Peyer's patch (tissue), 4 donors: ENCODE measurements around the gene AHDC1. TPM values are rescaled to one million over a fixed set of nuclear protein-coding genes. Genes with fewer than 3 reads are reported as not detected.

ENCODE experiments used
- DNase-seq, 3 donors: peaks; one replicate each; pipeline ENCODE4 v3.0.0-alpha.2; 2017 to 2019
- H3K27ac ChIP-seq, 4 donors: fragments of 200-600 bp; sonication (generic); one replicate each; pipeline ENCODE4 v1.5.1; 2016 to 2019
- H3K27me3 ChIP-seq, 2 donors: fragments of 200-600 bp; sonication (generic); one replicate each; pipeline ENCODE4 v1.5.1; 2019
- H3K36me3 ChIP-seq, 3 donors: fragments of 200-600 bp; sonication (generic); one replicate each; pipeline ENCODE4 v1.5.1; 2016 to 2019
- H3K4me1 ChIP-seq, 4 donors: fragments of 200-600 bp; sonication (generic); one replicate each; pipeline ENCODE4 v1.5.1; 2016 to 2019
- H3K4me3 ChIP-seq, 4 donors: fragments of 200-600 bp; sonication (generic); 1 replicate in 3 of 4; 2 replicates in 1 of 4; pipeline ENCODE4 v1.5.1; 2016 to 2019; ENCODE audit warnings: mild to moderate bottlenecking in 1 of 4
- H3K9me3 ChIP-seq, 4 donors: fragments of 200-600 bp; sonication (generic); one replicate each; pipeline ENCODE4 v1.5.1; 2016 to 2019; ENCODE audit warnings: mild to moderate bottlenecking in 1 of 4
- CTCF ChIP-seq, 6 experiments: fragments of 450-650 bp in 4 of 6; fragments of 200-600 bp in 2 of 6; sonication (generic) in 1 of 6; IDR thresholded peaks; one replicate each; pipeline ENCODE4 v1.5.1; 2017 to 2019; ENCODE audit warnings: antibody characterized with exemption in 6 of 6, mild to moderate bottlenecking in 3 of 6, moderate library complexity in 1 of 6
- POLR2A ChIP-seq, 2 donors: fragments of 450-650 bp; IDR thresholded peaks; one replicate each; pipeline ENCODE4 v1.5.1; 2017; ENCODE audit warnings: antibody characterized with exemption in 2 of 2, mild to moderate bottlenecking in 2 of 2, moderate library complexity in 2 of 2
- total RNA-seq, 4 donors: library from RNA; depleted of rRNA; stranded (reverse); fragments of >200 nt; gene quantifications; one replicate each; pipeline ENCODE4 v1.1.0, GENCODE V29; 2016

AHDC1 gene
- total RNA-seq, 4 donors from 2014 or later: 7.0 to 21.5 (median 12.0) TPM

GRCh38 chr1:27574871-27575831 is 28.8 kb downstream of the AHDC1 start:
- Histone ChIP-seq H3K27me3 (no peaks in the 10 kb centered on the region), H3K27ac (peak overlapping the region; percentile 60 to 92 (median 75)), H3K4me3 (peak overlapping the region; percentile 37 to 57 (median 54)), H3K9me3 (no peaks in the 10 kb centered on the region), H3K36me3 (no peaks in the 10 kb centered on the region), H3K4me1 (peaks cover 0 to 68% (median 11%) of the 10 kb centered on the region in 4 donors)
- DNase-seq: peak in 2 of 3 donors; percentile 68 to 69
- peak in 1 of 6 experiments; percentile 5 for TF ChIP-seq CTCF (IDR thresholded peaks at IDR 0.05)
- TF ChIP-seq POLR2A (IDR thresholded peaks at IDR 0.05): no peak

DNA sequence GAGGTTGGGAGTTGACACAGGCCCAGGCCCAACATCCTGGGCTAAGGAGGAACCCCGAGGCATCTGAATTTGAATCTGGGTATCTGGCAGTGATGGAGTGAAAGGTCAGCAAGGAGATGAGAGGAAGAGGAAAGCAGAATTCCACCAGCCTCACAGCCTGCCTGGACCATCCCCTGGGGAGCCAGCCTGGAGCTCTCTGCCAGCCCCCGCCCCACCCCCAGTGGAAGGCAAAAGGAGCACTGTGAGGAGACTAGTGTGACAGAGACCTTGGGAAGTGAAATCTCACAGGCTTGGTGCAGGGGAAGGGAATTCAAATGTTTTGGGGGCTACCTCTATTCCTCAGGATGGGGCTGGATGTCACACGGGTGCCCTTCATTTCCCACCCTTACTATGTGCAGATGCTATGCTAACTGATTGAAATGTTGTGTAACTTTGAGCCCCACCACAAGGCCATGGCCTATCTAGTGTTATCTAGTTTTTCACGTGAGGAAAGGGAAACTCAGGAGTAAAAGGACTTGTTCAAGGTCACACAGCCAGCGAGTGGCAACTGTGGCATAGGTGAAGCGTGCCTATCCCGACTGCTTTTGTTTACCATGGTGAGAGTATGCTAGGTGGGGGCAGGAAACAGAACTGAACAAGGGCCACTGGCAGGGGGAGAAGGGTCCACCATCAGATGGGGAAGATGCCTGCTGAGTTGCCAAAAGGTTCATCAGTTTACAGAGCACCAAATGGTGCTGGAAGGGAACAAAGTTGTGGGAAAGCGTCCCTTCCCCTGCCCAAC is 29.8 kb downstream of the AHDC1 start:
- Histone ChIP-seq H3K4me3 (peak overlapping the region in 1 of 4 donors; percentile 54), H3K9me3 (no peaks in the 10 kb centered on the region), H3K4me1 (peaks cover 0 to 68% (median 11%) of the 10 kb centered on the region in 4 donors), H3K36me3 (no peaks in the 10 kb centered on the region), H3K27me3 (no peaks in the 10 kb centered on the region), H3K27ac (peak overlapping the region; percentile 60 to 92 (median 75))
- TF ChIP-seq CTCF (IDR thresholded peaks at IDR 0.05) (no peak), POLR2A (IDR thresholded peaks at IDR 0.05) (no peak)
- no peak for DNase-seq

DNA sequence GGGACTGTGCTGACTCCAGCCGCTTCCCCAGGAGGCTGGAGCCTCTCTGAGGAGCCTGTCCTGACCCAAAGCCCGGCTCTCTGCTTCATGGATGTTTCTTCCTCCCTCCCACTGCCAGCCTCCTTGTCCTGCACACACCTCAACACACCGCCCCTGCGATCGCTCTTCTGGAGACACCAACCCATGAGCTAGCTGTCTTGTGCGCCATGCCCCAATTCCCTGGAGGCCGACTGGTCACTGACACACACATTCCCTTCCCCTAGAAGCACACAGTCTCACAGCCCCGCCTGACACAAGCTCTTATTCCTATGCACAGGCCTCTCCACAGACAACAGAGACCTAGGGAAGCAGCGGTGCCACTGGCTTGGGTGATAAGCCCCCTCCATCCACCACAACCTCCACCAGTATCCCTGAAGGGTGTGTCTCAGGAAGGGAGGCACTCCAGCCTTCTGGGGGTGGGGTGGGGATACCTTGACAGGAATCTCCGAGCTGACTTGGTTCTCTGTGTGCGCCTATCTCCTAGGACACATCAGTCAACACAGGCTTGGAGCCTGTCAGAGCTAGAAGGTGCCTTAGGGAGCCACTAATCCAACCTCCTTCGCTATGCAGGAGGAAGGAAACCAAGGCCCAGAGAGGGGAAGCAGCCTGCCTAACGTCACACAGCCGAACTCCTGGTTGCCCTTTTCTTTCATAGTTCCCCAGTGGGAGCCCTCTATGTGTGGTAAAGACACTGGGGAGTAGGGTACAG is 31.1 kb downstream of the AHDC1 start:
- H3K27me3 ChIP-seq: no peaks in the 10 kb centered on the region
- H3K4me3 ChIP-seq: no peak overlapping the region
- H3K9me3 ChIP-seq: no peaks in the 10 kb centered on the region
- peaks cover 0 to 78% (median 14%) of the 10 kb centered on the region in 4 donors for H3K4me1 ChIP-seq
- H3K27ac ChIP-seq: peak overlapping the region in 3 of 4 donors; percentile 17 to 63 (median 47)
- no peaks in the 10 kb centered on the region for H3K36me3 ChIP-seq
- no peak for DNase-seq
- TF ChIP-seq CTCF (IDR thresholded peaks at IDR 0.05): no peak
- TF ChIP-seq POLR2A (IDR thresholded peaks at IDR 0.05): no peak

DNA sequence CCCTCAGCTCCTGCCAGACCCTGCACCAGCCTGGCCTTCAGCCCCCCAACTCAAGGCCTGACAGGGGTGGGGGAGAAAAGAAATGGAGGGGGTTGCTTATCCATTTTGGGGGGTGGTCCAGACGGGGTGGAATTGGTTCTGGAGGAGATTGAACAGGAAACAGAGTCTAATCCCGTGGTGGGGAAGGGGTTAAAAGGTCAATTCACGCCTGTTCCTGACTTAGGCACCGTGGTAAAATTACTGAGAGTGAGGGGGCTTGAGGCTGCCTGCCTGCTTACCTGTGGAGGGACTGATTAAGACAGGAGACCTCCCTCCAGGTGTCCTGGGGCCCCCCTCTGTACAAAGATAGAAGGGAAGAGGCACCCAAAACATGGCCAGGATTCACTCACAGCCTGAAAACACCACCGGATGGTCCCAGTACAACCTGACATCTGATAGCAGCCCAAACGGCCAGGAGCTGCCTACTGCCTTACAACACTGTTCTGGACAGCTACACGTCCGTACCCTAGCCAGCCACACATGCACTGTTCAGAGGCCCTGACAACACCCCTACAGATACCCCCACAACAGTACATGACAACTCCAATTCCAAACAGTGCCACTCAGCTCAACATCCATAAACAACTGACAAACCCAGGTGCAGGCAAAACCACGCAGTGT is 31.8 kb downstream of the AHDC1 start:
- Histone ChIP-seq H3K27ac (peak overlapping the region; percentile 32 to 63 (median 50)), H3K4me3 (no peak overlapping the region), H3K27me3 (no peaks in the 10 kb centered on the region), H3K36me3 (no peaks in the 10 kb centered on the region), H3K4me1 (peaks cover 0 to 80% (median 18%) of the 10 kb centered on the region in 4 donors), H3K9me3 (no peaks in the 10 kb centered on the region)
- DNase-seq: no peak
- TF ChIP-seq POLR2A (IDR thresholded peaks at IDR 0.05) (no peak), CTCF (IDR thresholded peaks at IDR 0.05) (no peak)
